22Rv1 (cell line): ENCODE data around the gene METTL27.

Experiments
- H3K27ac ChIP-seq: fragments of 450-650 bp; 2 replicates; pipeline ENCODE4 v1.5.1; 2017
- CTCF ChIP-seq: fragments of 450-650 bp; IDR thresholded peaks from 2 replicates; pipeline ENCODE4 v1.5.1; 2017; ENCODE audit warnings: mild to moderate bottlenecking
- ZFX ChIP-seq: fragments of 450-650 bp; IDR thresholded peaks from 2 replicates; pipeline ENCODE4 v1.6.1; 2017; ENCODE audit warnings: antibody characterized with exemption, borderline replicate concordance

METTL27 gene

GRCh38 chr7:73822319-73823173 lies 19.8 kb downstream of the METTL27 start:
- peak overlapping the region; percentile 57 for H3K27ac ChIP-seq
- no peak for TF ChIP-seq CTCF
- no peak for TF ChIP-seq ZFX

GRCh38 chr7:73821597-73822285 lies 20.6 kb downstream of the METTL27 start:
- H3K27ac ChIP-seq, result peak overlapping the region; percentile 57

GRCh38 chr7:73820013-73820412 lies 22.3 kb downstream of the METTL27 start:
- no peak overlapping the region for H3K27ac ChIP-seq
- TF ChIP-seq CTCF (no peak), ZFX (no peak)

GRCh38 chr7:73817121-73817520 lies 25.2 kb downstream of the METTL27 start:
- TF ChIP-seq ZFX (no peak), CTCF (no peak)
- no peak overlapping the region for H3K27ac ChIP-seq

GRCh38 chr7:73815436-73815835 lies 26.9 kb downstream of the METTL27 start:
- no peak overlapping the region for H3K27ac ChIP-seq
- TF ChIP-seq CTCF, result no peak
- TF ChIP-seq ZFX, result no peak

- TF ChIP-seq ZFX, result no peak
- no peak for TF ChIP-seq CTCF
Observed at GRCh38 chr7:73812996-73813395, 29.3 kb downstream of the METTL27 start.

GRCh38 chr7:73811760-73812168 lies 30.6 kb downstream of the METTL27 start:
- TF ChIP-seq ZFX (no peak), CTCF (peak; percentile 97)
- H3K27ac ChIP-seq, result no peak overlapping the region

More at GRCh38 chr7:73812996-73813395, 29.3 kb downstream of the METTL27 start:
- no peak overlapping the region for H3K27ac ChIP-seq
